ENCODE data around the gene SUGCT.

DNA sequence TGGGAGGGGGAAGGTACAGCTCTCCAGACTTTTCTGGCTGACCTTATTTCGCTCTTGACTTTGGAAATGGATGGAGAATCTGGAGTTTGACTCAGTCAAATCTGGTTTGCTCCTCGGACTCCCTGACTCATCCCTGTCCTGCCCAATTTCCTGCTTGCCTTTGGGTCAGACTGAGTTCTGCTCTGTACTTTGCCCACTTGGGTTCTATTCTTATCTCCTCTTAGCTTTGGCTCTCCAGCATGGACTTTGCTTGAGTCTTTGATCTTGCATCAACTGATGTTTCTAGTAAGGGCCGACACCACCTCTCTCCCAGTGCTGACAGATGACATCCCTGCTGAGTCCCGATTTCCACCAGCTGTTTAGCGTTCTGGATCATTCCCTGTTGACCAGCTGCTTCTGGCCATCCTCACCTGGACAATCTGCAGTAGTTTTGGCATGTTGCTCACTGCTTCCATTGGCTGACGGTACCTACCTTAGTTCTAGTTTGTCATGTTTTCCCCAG, 335.3 kb downstream of the SUGCT start:
- TF ChIP-seq, protein P1, sequence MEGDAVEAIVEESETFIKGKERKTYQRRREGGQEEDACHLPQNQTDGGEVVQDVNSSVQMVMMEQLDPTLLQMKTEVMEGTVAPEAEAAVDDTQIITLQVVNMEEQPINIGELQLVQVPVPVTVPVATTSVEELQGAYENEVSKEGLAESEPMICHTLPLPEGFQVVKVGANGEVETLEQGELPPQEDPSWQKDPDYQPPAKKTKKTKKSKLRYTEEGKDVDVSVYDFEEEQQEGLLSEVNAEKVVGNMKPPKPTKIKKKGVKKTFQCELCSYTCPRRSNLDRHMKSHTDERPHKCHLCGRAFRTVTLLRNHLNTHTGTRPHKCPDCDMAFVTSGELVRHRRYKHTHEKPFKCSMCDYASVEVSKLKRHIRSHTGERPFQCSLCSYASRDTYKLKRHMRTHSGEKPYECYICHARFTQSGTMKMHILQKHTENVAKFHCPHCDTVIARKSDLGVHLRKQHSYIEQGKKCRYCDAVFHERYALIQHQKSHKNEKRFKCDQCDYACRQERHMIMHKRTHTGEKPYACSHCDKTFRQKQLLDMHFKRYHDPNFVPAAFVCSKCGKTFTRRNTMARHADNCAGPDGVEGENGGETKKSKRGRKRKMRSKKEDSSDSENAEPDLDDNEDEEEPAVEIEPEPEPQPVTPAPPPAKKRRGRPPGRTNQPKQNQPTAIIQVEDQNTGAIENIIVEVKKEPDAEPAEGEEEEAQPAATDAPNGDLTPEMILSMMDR (IDR thresholded peaks at IDR 0.05; ENCODE audit: insufficient read depth, low read length), result no peak
- TF ChIP-seq POLR2AphosphoS5 (IDR thresholded peaks at IDR 0.05; ENCODE audit: low read depth), result no peak
- no peak for TF ChIP-seq GABPA (IDR thresholded peaks at IDR 0.05; ENCODE audit: low read depth)
- no peak for TF ChIP-seq SPI1 (IDR thresholded peaks at IDR 0.05; ENCODE audit: borderline replicate concordance, low read depth)
